Fibroblast of pulmonary artery (primary cell): Measurements from ENCODE around the gene LYG2.

ENCODE experiments used
- DNase-seq: peaks from one replicate; pipeline ENCODE4 v3.0.0-alpha.2; 2010; ENCODE audit warnings: low read depth
- H3K4me3 ChIP-seq: replicated peaks from 2 replicates; pipeline ENCODE4 v1.5.1; 2011; ENCODE audit warnings: low read depth, mild to moderate bottlenecking, control low read depth, low read length, moderate library complexity
- CTCF ChIP-seq: IDR thresholded peaks from 2 replicates; pipeline ENCODE4 v1.5.1; 2011; ENCODE audit warnings: mild to moderate bottlenecking, control low read depth, low read length, inconsistent platforms; ENCODE audit errors: missing control alignments

LYG2 gene

GRCh38 chr2:99275882-99276281 lies 20.4 kb upstream of the LYG2 start:
- no peak overlapping the region for H3K4me3 ChIP-seq
- TF ChIP-seq CTCF, result no peak
- no peak for DNase-seq

GRCh38 chr2:99261242-99261641 lies 5.8 kb upstream of the LYG2 start:
- H3K4me3 ChIP-seq, result no peak overlapping the region
- no peak for TF ChIP-seq CTCF
- DNase-seq, result no peak

DNA sequence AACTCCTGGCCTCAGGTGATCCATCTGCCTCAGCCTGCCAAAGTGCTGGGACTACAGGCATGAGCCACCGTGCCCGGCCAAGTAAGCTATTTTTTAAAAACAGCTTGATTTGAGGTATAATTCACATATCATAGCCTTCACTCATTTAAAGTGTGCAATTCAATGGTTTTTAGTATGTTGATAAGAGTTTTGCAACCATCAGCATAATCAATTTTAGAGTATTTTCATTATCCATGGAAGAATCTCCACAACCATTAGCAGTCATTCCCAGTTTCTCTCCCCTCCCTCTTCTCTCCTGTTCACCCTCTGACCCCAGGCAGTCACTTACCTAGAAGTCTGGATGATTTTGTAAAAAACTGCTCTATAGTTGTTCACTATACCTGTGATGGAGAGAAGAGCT lies 4.7 kb upstream of the LYG2 start:
- TF ChIP-seq CTCF, result no peak
- H3K4me3 ChIP-seq, result no peak overlapping the region
- DNase-seq, result no peak

- no peak overlapping the region for H3K4me3 ChIP-seq
- no peak for DNase-seq
- no peak for TF ChIP-seq CTCF
Observed at GRCh38 chr2:99259465-99259864, 4.0 kb upstream of the LYG2 start.

GRCh38 chr2:99256677-99257076 lies 1.2 kb upstream of the LYG2 start:
- no peak for TF ChIP-seq CTCF
- no peak for DNase-seq
- no peak overlapping the region for H3K4me3 ChIP-seq

- H3K4me3 ChIP-seq, result no peak overlapping the region
- no peak for TF ChIP-seq CTCF
- DNase-seq, result no peak
Observed at GRCh38 chr2:99249951-99250350, 5.5 kb downstream of the LYG2 start.

GRCh38 chr2:99242151-99242550 lies 13.3 kb downstream of the LYG2 start:
- no peak for TF ChIP-seq CTCF
- no peak for DNase-seq
- no peak overlapping the region for H3K4me3 ChIP-seq
